Measurements from ENCODE around the gene GLOD4.

GRCh38 chr17:825216-825615 is 43.1 kb upstream of the GLOD4 start:
- TF ChIP-seq CTCF (IDR thresholded peaks at IDR 0.05; ENCODE audit: low read length) (no peak), EZH2 (optimal IDR thresholded peaks at IDR 0.05; ENCODE audit: low read depth, low read length) (no peak)
